Mesenchymal stem cell (in vitro differentiated cells and primary cell): Measurements from ENCODE around the gene PXDN.
A peak's percentile ranks its signal among the peaks of the same experiment; 100 is the strongest.

ENCODE experiments used
- DNase-seq: peaks from one replicate; pipeline ENCODE4 v3.0.0-alpha.2; 2013
- H2AFZ ChIP-seq: one replicate; pipeline ENCODE4 v1.6.1; 2013; ENCODE audit warnings: low read depth, mild to moderate bottlenecking, control low read depth, inconsistent platforms, low read length, moderate library complexity
- H2AK5ac ChIP-seq: 2 replicates; pipeline ENCODE4 v1.6.1; 2013; ENCODE audit warnings: low read length, moderate library complexity, mild to moderate bottlenecking, inconsistent platforms; ENCODE audit not compliant: severe bottlenecking
- H2BK120ac ChIP-seq: one replicate; pipeline ENCODE4 v1.6.1; 2013; ENCODE audit warnings: low read depth, mild to moderate bottlenecking, inconsistent platforms, low read length, moderate library complexity
- H2BK12ac ChIP-seq, 2 experiments: one replicate each; pipeline ENCODE4 v1.6.1; 2013; ENCODE audit warnings: inconsistent platforms in 2 of 2, low read length in 2 of 2, mild to moderate bottlenecking in 2 of 2, moderate library complexity in 2 of 2, control low read depth in 1 of 2
- H2BK15ac ChIP-seq: one replicate; pipeline ENCODE4 v1.6.1; 2013; ENCODE audit warnings: mild to moderate bottlenecking, low read depth, inconsistent platforms; ENCODE audit not compliant: poor library complexity, severe bottlenecking
- H2BK5ac ChIP-seq: 2 replicates; pipeline ENCODE4 v1.6.1; 2013; ENCODE audit warnings: low read depth, mild to moderate bottlenecking, low read length, control low read depth, inconsistent platforms; ENCODE audit not compliant: poor library complexity, severe bottlenecking
- H3K14ac ChIP-seq, 2 experiments: one replicate each; pipeline ENCODE4 v1.6.1; 2013; ENCODE audit warnings: inconsistent platforms in 2 of 2, low read length in 2 of 2, control low read depth in 1 of 2, mild to moderate bottlenecking in 1 of 2, moderate library complexity in 1 of 2
- H3K18ac ChIP-seq, 2 experiments: one replicate each; pipeline ENCODE4 v1.6.1; 2013; ENCODE audit warnings: inconsistent platforms in 2 of 2, low read length in 2 of 2, control low read depth in 1 of 2, low read depth in 1 of 2, mild to moderate bottlenecking in 1 of 2
- H3K23ac ChIP-seq, 2 experiments: one replicate each; pipeline ENCODE4 v1.6.1; 2013; ENCODE audit warnings: inconsistent platforms in 2 of 2, low read length in 2 of 2, mild to moderate bottlenecking in 2 of 2, moderate library complexity in 2 of 2, control low read depth in 1 of 2
- H3K27ac ChIP-seq: 2 replicates; pipeline ENCODE4 v1.5.1; 2013; ENCODE audit warnings: mild to moderate bottlenecking, moderate library complexity, low read length, control low read depth, inconsistent platforms; ENCODE audit not compliant: poor library complexity, severe bottlenecking
- H3K27me3 ChIP-seq, 2 experiments: 2 replicates each; pipeline versions ENCODE4 v1.6.1 to v1.7.0; 2013; ENCODE audit warnings: low read length in 2 of 2, mild to moderate bottlenecking in 2 of 2, moderate library complexity in 2 of 2, control low read depth in 1 of 2, inconsistent platforms in 1 of 2; ENCODE audit not compliant: control insufficient read depth in 1 of 2, insufficient read depth in 1 of 2
- H3K36me3 ChIP-seq, 2 experiments: 2 replicates each; pipeline versions ENCODE4 v1.6.1 to v1.7.0; 2013; ENCODE audit warnings: low read length in 2 of 2, control low read depth in 1 of 2, inconsistent platforms in 1 of 2, low read depth in 1 of 2, mild to moderate bottlenecking in 1 of 2; ENCODE audit not compliant: insufficient read depth in 2 of 2, control insufficient read depth in 1 of 2
- H3K4ac ChIP-seq, 2 experiments: one replicate each; pipeline ENCODE4 v1.6.1; 2013; ENCODE audit warnings: inconsistent platforms in 2 of 2, low read length in 2 of 2, mild to moderate bottlenecking in 2 of 2, moderate library complexity in 2 of 2, control low read depth in 1 of 2, low read depth in 1 of 2
- H3K4me1 ChIP-seq: 2 replicates; pipeline ENCODE4 v1.6.1; 2013; ENCODE audit warnings: low read depth, low read length, control low read depth; ENCODE audit not compliant: control insufficient read depth, insufficient read depth
- H3K4me2 ChIP-seq: 2 replicates; pipeline ENCODE4 v1.6.1; 2013; ENCODE audit warnings: low read length, mild to moderate bottlenecking, inconsistent platforms; ENCODE audit not compliant: poor library complexity, severe bottlenecking
- H3K4me3 ChIP-seq, 2 experiments: 2 replicates each; pipeline versions ENCODE4 v1.5.1 to v1.7.0; 2013; ENCODE audit warnings: low read length in 2 of 2, mild to moderate bottlenecking in 2 of 2, control low read depth in 1 of 2, low read depth in 1 of 2; ENCODE audit not compliant: insufficient read depth in 1 of 2
- H3K79me1 ChIP-seq: replicated peaks from 2 replicates; pipeline ENCODE4 v1.6.1; 2013; ENCODE audit warnings: mild to moderate bottlenecking, control low read depth, low read length, inconsistent platforms; ENCODE audit not compliant: poor library complexity, severe bottlenecking
- H3K9ac ChIP-seq: 2 replicates; pipeline ENCODE4 v1.7.0; 2013; ENCODE audit warnings: mild to moderate bottlenecking, low read length, moderate library complexity
- H3K9me3 ChIP-seq: 2 replicates; pipeline ENCODE4 v1.7.0; 2013; ENCODE audit warnings: mild to moderate bottlenecking, low read length; ENCODE audit not compliant: control insufficient read depth
- H4K8ac ChIP-seq: one replicate; pipeline ENCODE4 v1.6.1; 2013; ENCODE audit warnings: inconsistent platforms, mild to moderate bottlenecking, low read length, moderate library complexity
- H4K91ac ChIP-seq: one replicate; pipeline ENCODE4 v1.6.1; 2013; ENCODE audit warnings: mild to moderate bottlenecking, low read length, inconsistent platforms
- WGBS: methylation state at CpG from one replicate; pipeline ENCODE4 v1.1.7; 2013; ENCODE audit warnings: mixed read lengths; 5-methylcytosine and 5-hydroxymethylcytosine counted together

Gene PXDN

DNA sequence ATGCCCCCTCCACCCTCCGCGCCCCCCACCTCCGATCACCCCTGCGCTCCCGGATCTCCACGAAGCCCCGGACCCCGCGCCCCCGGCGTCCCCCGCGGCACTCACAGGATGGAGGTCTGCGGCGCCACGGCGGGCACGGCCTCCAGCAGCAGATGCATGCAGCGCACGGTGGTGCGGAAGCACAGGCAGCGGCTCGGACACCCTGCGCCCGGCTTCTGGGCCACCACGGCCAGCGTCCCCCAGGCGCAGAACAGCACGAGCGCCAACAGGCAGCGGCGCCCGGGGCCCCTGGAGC, 217 bp downstream of the PXDN start:
- peak overlapping the region; percentile 48 to 94 for H3K14ac ChIP-seq
- H3K27ac ChIP-seq = peak overlapping the region; percentile 65
- peak overlapping the region in 1 of 2 experiments; percentile 59 for H2BK12ac ChIP-seq
- DNase-seq = no peak
- WGBS = under 1% methylated on average over 20 of the region's 33 CpGs
- H3K27me3 ChIP-seq = peaks cover 0 to 32% of the 10 kb centered on the region in 2 experiments
- peak overlapping the region; percentile 97 for H2BK120ac ChIP-seq
- H3K18ac ChIP-seq = peak overlapping the region; percentile 89 to 95
- peak overlapping the region; percentile 93 for H4K91ac ChIP-seq
- no peak overlapping the region for H3K4me2 ChIP-seq
- peak overlapping the region; percentile 60 to 97 for H3K4ac ChIP-seq
- H4K8ac ChIP-seq = peak overlapping the region; percentile 55
- H2AFZ ChIP-seq = peak overlapping the region; percentile 18
- H2AK5ac ChIP-seq = no peak overlapping the region
- no peaks in the 10 kb centered on the region for H3K9me3 ChIP-seq
- peaks cover 0 to 33% of the 10 kb centered on the region in 2 experiments for H3K36me3 ChIP-seq
- H3K4me3 ChIP-seq = peak overlapping the region; percentile 79 to 92
- H3K23ac ChIP-seq = peak overlapping the region in 1 of 2 experiments; percentile 75
- H3K4me1 ChIP-seq = peaks cover 33% of the 10 kb centered on the region
- H3K79me1 ChIP-seq = peaks cover 18% of the 10 kb centered on the region
- peak overlapping the region; percentile 78 for H3K9ac ChIP-seq
- peak overlapping the region; percentile 90 for H2BK5ac ChIP-seq
- H2BK15ac ChIP-seq = peak overlapping the region; percentile 20

DNA sequence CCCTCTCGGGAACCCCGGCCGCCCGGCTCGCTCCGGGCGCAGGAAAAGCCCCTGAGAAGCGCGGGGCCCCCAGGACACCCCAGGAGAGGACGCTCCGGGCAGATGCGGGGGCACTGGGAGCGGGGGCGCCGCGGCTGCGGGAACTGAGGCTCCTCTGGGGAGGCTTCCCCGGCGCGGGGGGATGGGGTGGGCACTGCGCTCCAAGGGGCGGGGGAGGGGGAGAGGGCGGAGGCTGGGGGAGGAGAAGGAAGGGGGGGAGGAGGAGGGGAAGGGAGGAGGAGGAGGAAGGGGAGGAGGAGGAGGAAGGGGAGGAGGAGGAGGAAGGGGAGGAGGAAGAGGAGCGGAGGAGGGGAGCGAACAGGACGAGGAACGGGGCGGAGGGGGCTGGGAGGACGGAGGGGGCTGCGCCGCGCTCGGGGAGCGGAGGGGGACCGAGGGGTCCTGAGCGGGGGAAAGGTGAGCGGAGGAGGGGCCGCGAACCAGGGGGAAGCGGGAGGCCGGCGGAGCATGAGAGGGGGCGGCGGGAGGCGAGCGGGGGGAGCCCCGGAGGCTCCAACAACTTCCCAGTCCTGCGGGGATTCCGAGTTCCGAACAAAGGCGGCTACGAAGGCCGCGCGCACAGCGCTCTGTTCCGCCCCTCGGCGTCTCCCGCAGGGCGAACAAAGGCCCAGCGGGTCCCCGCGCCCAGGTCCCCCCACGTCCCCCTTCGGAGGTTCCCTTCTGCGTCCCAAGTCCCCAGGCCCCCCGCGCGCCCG, 742 bp downstream of the PXDN start:
- peak overlapping the region; percentile 91 for H3K9ac ChIP-seq
- no peak overlapping the region for H2AK5ac ChIP-seq
- H2BK12ac ChIP-seq = no peak overlapping the region
- no peak overlapping the region for H3K14ac ChIP-seq
- peak overlapping the region; percentile 57 for H4K91ac ChIP-seq
- H2AFZ ChIP-seq = no peak overlapping the region
- H3K27me3 ChIP-seq = peaks cover 0 to 27% of the 10 kb centered on the region in 2 experiments
- H3K4me3 ChIP-seq = peak overlapping the region; percentile 82 to 92
- peaks cover 0 to 38% of the 10 kb centered on the region in 2 experiments for H3K36me3 ChIP-seq
- 1% methylated on average over 30 of the region's 71 CpGs for whole genome bisulfite sequencing
- peak overlapping the region; percentile 63 to 74 for H3K18ac ChIP-seq
- H3K9me3 ChIP-seq = no peaks in the 10 kb centered on the region
- H4K8ac ChIP-seq = peak overlapping the region; percentile 24
- H3K4me1 ChIP-seq = peaks cover 34% of the 10 kb centered on the region
- H3K23ac ChIP-seq = no peak overlapping the region
- peak overlapping the region; percentile 94 for H3K27ac ChIP-seq
- H2BK120ac ChIP-seq = peak overlapping the region; percentile 99
- H3K79me1 ChIP-seq = peaks cover 18% of the 10 kb centered on the region
- peak; percentile 66 for DNase-seq
- H2BK15ac ChIP-seq = peak overlapping the region; percentile 58
- peak overlapping the region; percentile 96 for H2BK5ac ChIP-seq
- peak overlapping the region; percentile 35 to 97 for H3K4ac ChIP-seq
- peak overlapping the region; percentile 77 for H3K4me2 ChIP-seq

GRCh38 chr2:1742681-1743395, 1.5 kb downstream of the PXDN start:
- Histone ChIP-seq H2AK5ac (no peak overlapping the region), H2BK120ac (peak overlapping the region; percentile 99), H3K27me3 (peaks cover 0 to 20% of the 10 kb centered on the region in 2 experiments), H3K79me1 (peaks cover 16% of the 10 kb centered on the region), H3K27ac (peak overlapping the region; percentile 94), H2BK15ac (peak overlapping the region; percentile 58), H3K4ac (peak overlapping the region; percentile 35 to 86), H3K36me3 (peaks cover 0 to 40% of the 10 kb centered on the region in 2 experiments), H3K4me3 (peak overlapping the region; percentile 77 to 82), H4K91ac (peak overlapping the region; percentile 57), H3K9ac (peak overlapping the region; percentile 91), H2AFZ (no peak overlapping the region), H3K4me1 (peaks cover 36% of the 10 kb centered on the region), H3K14ac (peak overlapping the region in 1 of 2 experiments; percentile 37), H3K18ac (peak overlapping the region; percentile 23 to 73), H4K8ac (no peak overlapping the region), H2BK5ac (peak overlapping the region; percentile 96), H3K4me2 (peak overlapping the region; percentile 77), H2BK12ac (no peak overlapping the region), H3K23ac (no peak overlapping the region), H3K9me3 (no peaks in the 10 kb centered on the region)
- under 1% methylated on average over 54 of the region's 54 CpGs for WGBS
- DNase-seq = peak; percentile 92

DNA sequence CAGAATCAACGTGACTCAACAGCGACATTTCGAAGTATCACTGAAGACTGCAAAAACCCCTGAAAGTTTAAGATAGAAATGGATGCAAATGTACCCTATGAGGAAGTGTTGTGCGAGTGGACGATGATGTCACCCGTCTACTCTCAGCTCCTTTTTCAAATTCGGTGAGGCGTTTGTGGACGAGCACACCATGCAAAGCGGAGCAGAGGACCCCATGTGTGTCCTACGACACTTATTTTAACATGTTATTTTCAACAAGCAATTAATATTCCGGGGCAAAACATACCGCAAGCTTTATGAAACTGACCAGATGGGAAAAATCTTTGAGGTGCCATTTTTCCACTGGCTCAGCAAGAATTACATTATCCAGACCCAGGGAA, 2.0 kb downstream of the PXDN start:
- H3K9ac ChIP-seq = peak overlapping the region; percentile 91
- H3K4ac ChIP-seq = peak overlapping the region in 1 of 2 experiments; percentile 54
- H3K4me1 ChIP-seq = peaks cover 36% of the 10 kb centered on the region
- H2BK5ac ChIP-seq = peak overlapping the region; percentile 96
- no peak overlapping the region for H2BK15ac ChIP-seq
- H4K91ac ChIP-seq = no peak overlapping the region
- H3K4me3 ChIP-seq = peak overlapping the region; percentile 57 to 82
- peak overlapping the region; percentile 30 for H2AK5ac ChIP-seq
- H2BK120ac ChIP-seq = no peak overlapping the region
- peaks cover 16% of the 10 kb centered on the region for H3K79me1 ChIP-seq
- DNase-seq = no peak
- H3K14ac ChIP-seq = no peak overlapping the region
- H4K8ac ChIP-seq = no peak overlapping the region
- peak overlapping the region; percentile 94 for H3K27ac ChIP-seq
- no peak overlapping the region for H2BK12ac ChIP-seq
- peaks cover 0 to 14% of the 10 kb centered on the region in 2 experiments for H3K27me3 ChIP-seq
- peak overlapping the region in 1 of 2 experiments; percentile 1 for H3K18ac ChIP-seq
- peaks cover 0 to 40% of the 10 kb centered on the region in 2 experiments for H3K36me3 ChIP-seq
- no peak overlapping the region for H2AFZ ChIP-seq
- H3K9me3 ChIP-seq = no peaks in the 10 kb centered on the region
- 55% methylated on average over 13 of the region's 13 CpGs for WGBS
- peak overlapping the region; percentile 77 for H3K4me2 ChIP-seq
- H3K23ac ChIP-seq = no peak overlapping the region
